ENCODE results near the gene SLX4IP. TPM values are rescaled to one million over a fixed set of nuclear protein-coding genes. Genes with fewer than 3 reads are reported as not detected.

Gene SLX4IP
- total RNA-seq, 1 experiment from 2014 or later = 11.1 TPM

- no TSS peak for BruUV-seq (replicated peaks)
- Histone ChIP-seq H3K9me2 (ENCODE audit: insufficient read depth) (no peaks in the 10 kb centered on the region), H3K4me2 (ENCODE audit: low read length) (no peak overlapping the region), H3K4me3 (replicated peaks in 1 of 2; ENCODE audit: low read depth in 1 of 2, low read length in 2 of 2) (no peak overlapping the region), H3K36me3 (ENCODE audit: control insufficient read depth in 1 of 2, insufficient read depth in 2 of 2, low read length in 2 of 2) (peaks cover 34 to 69% of the 10 kb centered on the region in 2 experiments; a peak in 3 of 4 replicates), H3K9me3 (ENCODE audit: control insufficient read depth in 1 of 2, insufficient read depth in 1 of 2, low read depth in 1 of 2, low read length in 2 of 2) (no peaks in the 10 kb centered on the region), H3K4me1 (ENCODE audit: control insufficient read depth in 1 of 2, insufficient read depth in 2 of 2, low read length in 2 of 2) (no peaks in the 10 kb centered on the region), H2AFZ (ENCODE audit: low read depth, low read length, poor library complexity, severe bottlenecking) (no peak overlapping the region), H3K27me3 (ENCODE audit: insufficient read depth, low read length) (no peaks in the 10 kb centered on the region), H3K9ac (ENCODE audit: low read length) (no peak overlapping the region), H3K27ac (ENCODE audit: low read depth, low read length) (no peak overlapping the region), H4K20me1 (ENCODE audit: insufficient read depth) (no peaks in the 10 kb centered on the region), H3K79me2 (ENCODE audit: insufficient read depth, low read length) (no peaks in the 10 kb centered on the region)
- ATAC-seq (no peak), DNase-seq (ENCODE audit: low read depth, low spot score) (no peak)
- intact Hi-C loops (cut with micrococcal nuclease) = loop anchor here (10.0 kb wide), 1 partner anchor 86 kb away; no protein-coding TSS in a partner anchor
- TF ChIP-seq RAD21 (IDR thresholded peaks at IDR 0.05; ENCODE audit: low read depth) (no peak), ATF3 (IDR thresholded peaks at IDR 0.05) (no peak), JUND (IDR thresholded peaks at IDR 0.05) (no peak), POLR2AphosphoS5 (IDR thresholded peaks at IDR 0.05; ENCODE audit: low read depth, low read length) (no peak), FOSL1 (IDR thresholded peaks at IDR 0.05; ENCODE audit: low read depth) (no peak), EZH2phosphoT487 (IDR thresholded peaks at IDR 0.05; ENCODE audit: borderline replicate concordance) (no peak), SP1 (IDR thresholded peaks at IDR 0.05; ENCODE audit: low read depth) (no peak)
- ChIA-PET POLR2A (interaction anchor here (1.4 kb wide), 1 partner anchor 9 kb away, joined by 4 read pairs; no protein-coding TSS in a partner anchor), CTCF (no interaction called here), RAD21 (ENCODE audit: low non-redundant PET in 1 of 2, low total read pairs in 2 of 2, uncharacterized antibody in 2 of 2, unreplicated experiment in 2 of 2) (no interaction called here)
These were observed 205.8 kb downstream of the SLX4IP start for GRCh38 chr20:10640897-10641296.

GRCh38 chr20:10641467-10641866 is 206.4 kb downstream of the SLX4IP start:
- ChIA-PET RAD21 (ENCODE audit: low non-redundant PET in 1 of 2, low total read pairs in 2 of 2, uncharacterized antibody in 2 of 2, unreplicated experiment in 2 of 2) (no interaction called here), POLR2A (interaction anchor here (1.4 kb wide), 1 partner anchor 10 kb away, joined by 4 read pairs; no protein-coding TSS in a partner anchor), CTCF (no interaction called here)
- no peak overlapping the region for H3K4me3 ChIP-seq (replicated peaks in 1 of 2; ENCODE audit: low read depth in 1 of 2, low read length in 2 of 2)
- no peaks in the 10 kb centered on the region for H4K20me1 ChIP-seq (ENCODE audit: insufficient read depth)
- no peak overlapping the region for H2AFZ ChIP-seq (ENCODE audit: low read depth, low read length, poor library complexity, severe bottlenecking)
- no peaks in the 10 kb centered on the region for H3K9me3 ChIP-seq (ENCODE audit: control insufficient read depth in 1 of 2, insufficient read depth in 1 of 2, low read depth in 1 of 2, low read length in 2 of 2)
- H3K27me3 ChIP-seq (ENCODE audit: insufficient read depth, low read length) = no peaks in the 10 kb centered on the region
- peaks cover 34 to 73% of the 10 kb centered on the region in 2 experiments; a peak in 3 of 4 replicates for H3K36me3 ChIP-seq (ENCODE audit: control insufficient read depth in 1 of 2, insufficient read depth in 2 of 2, low read length in 2 of 2)
- no peak for ATAC-seq
- no peak overlapping the region for H3K4me2 ChIP-seq (ENCODE audit: low read length)
- no peak overlapping the region for H3K27ac ChIP-seq (ENCODE audit: low read depth, low read length)
- no peaks in the 10 kb centered on the region for H3K79me2 ChIP-seq (ENCODE audit: insufficient read depth, low read length)
- BruUV-seq (replicated peaks) = no TSS peak
- TF ChIP-seq FOSL1 (IDR thresholded peaks at IDR 0.05; ENCODE audit: low read depth) = no peak
- no peak for TF ChIP-seq EZH2phosphoT487 (IDR thresholded peaks at IDR 0.05; ENCODE audit: borderline replicate concordance)
- TF ChIP-seq CTCF (IDR thresholded peaks at IDR 0.05 in 2 of 3, conservative IDR thresholded peaks at IDR 0.05 in 1 of 3; ENCODE audit: borderline replicate concordance in 1 of 3, insufficient read depth in 1 of 3, low read depth in 2 of 3, low read length in 2 of 3) = no peak
- DNase-seq (ENCODE audit: low read depth, low spot score) = no peak
- intact Hi-C loops (cut with micrococcal nuclease) = loop anchor here (10.0 kb wide), 1 partner anchor 87 kb away; no protein-coding TSS in a partner anchor
- H3K9me2 ChIP-seq (ENCODE audit: insufficient read depth) = no peaks in the 10 kb centered on the region
- H3K9ac ChIP-seq (ENCODE audit: low read length) = no peak overlapping the region
- H3K4me1 ChIP-seq (ENCODE audit: control insufficient read depth in 1 of 2, insufficient read depth in 2 of 2, low read length in 2 of 2) = no peaks in the 10 kb centered on the region

All from HCT116 (cell line).